C4-2B (cell line): ENCODE results near the gene SP100.

ENCODE experiments used
- ZFX ChIP-seq: fragments of 450-650 bp; IDR thresholded peaks from 2 replicates; pipeline ENCODE4 v1.6.1; 2017
- TF ChIP-seq, protein P1 (sequence below): fragments of 450-650 bp; conservative IDR thresholded peaks from 2 replicates; pipeline ENCODE4 v1.5.1; 2017; ENCODE audit warnings: mild to moderate bottlenecking

DNA sequence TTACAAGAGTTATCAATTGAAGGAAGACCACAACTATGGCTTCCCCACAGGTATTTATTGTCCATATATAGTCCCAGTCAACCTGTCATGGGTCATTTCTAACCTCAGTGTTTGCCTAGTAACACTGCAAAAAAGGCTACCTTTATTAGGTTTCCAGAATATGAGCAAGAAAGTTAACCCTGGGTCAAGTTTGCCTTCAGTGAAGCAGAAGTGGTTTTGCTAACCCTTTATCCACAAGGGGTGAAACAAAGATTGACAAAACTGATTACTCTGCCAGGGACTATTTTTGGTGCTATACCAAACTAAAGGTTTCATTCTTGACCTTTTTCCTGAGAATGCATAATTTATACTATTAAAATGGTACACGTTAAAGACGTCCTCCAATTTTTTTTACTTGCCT, 28.8 kb downstream of the SP100 start:
- TF ChIP-seq, protein P1, sequence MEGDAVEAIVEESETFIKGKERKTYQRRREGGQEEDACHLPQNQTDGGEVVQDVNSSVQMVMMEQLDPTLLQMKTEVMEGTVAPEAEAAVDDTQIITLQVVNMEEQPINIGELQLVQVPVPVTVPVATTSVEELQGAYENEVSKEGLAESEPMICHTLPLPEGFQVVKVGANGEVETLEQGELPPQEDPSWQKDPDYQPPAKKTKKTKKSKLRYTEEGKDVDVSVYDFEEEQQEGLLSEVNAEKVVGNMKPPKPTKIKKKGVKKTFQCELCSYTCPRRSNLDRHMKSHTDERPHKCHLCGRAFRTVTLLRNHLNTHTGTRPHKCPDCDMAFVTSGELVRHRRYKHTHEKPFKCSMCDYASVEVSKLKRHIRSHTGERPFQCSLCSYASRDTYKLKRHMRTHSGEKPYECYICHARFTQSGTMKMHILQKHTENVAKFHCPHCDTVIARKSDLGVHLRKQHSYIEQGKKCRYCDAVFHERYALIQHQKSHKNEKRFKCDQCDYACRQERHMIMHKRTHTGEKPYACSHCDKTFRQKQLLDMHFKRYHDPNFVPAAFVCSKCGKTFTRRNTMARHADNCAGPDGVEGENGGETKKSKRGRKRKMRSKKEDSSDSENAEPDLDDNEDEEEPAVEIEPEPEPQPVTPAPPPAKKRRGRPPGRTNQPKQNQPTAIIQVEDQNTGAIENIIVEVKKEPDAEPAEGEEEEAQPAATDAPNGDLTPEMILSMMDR, result no peak
- no peak for TF ChIP-seq ZFX
